Activated CD4-positive, alpha-beta memory T cell treated with anti-CD3 and anti-CD28 coated beads for 36 hours (primary cell): Measurements from ENCODE around the gene PLEKHS1. TPM values are rescaled to one million over a fixed set of nuclear protein-coding genes. Genes with fewer than 3 reads are reported as not detected.

Experiments
- CTCF ChIA-PET: fragments of 350-600 bp; sonication (Branson Sonifier 250); formaldehyde crosslinking; loops from one replicate; lab custom pipeline; 2021; ENCODE audit warnings: antibody characterized with exemption, inconsistent platforms; lab: Charles Lee
- POLR2A ChIA-PET: fragments of 350-600 bp; sonication (Branson Sonifier 250); formaldehyde crosslinking; loops from one replicate; lab custom pipeline; 2021; ENCODE audit warnings: antibody characterized with exemption; lab: Charles Lee
- DNase-seq: peaks from one replicate; pipeline ENCODE4 v3.0.0-alpha.2; 2020
- H3K27ac Mint-ChIP-seq: one replicate; pipeline ENCODE4 v1.8.0; 2021; ENCODE audit warnings: mixed read lengths
- H3K27me3 Mint-ChIP-seq: one replicate; pipeline ENCODE4 v1.8.0; 2021; ENCODE audit warnings: mixed read lengths
- H3K36me3 Mint-ChIP-seq: one replicate; pipeline ENCODE4 v1.8.0; 2021; ENCODE audit warnings: mixed read lengths
- H3K4me1 Mint-ChIP-seq: one replicate; pipeline ENCODE4 v1.8.0; 2021; ENCODE audit warnings: low read depth, mixed read lengths
- H3K4me3 Mint-ChIP-seq: one replicate; pipeline ENCODE4 v1.8.0; 2021; ENCODE audit warnings: mild to moderate bottlenecking, mixed read lengths
- H3K9me3 Mint-ChIP-seq: one replicate; pipeline ENCODE4 v1.8.0; 2021; ENCODE audit warnings: mixed read lengths
- intact Hi-C: fragments of 100-400 bp; cut with micrococcal nuclease; formaldehyde crosslinking; loops from one replicate; pipeline ENCODE4 v1.15.1; 2023
- total RNA-seq, 2 experiments: library from RNA; stranded (reverse); gene quantifications; one replicate each; pipeline ENCODE4 v1.2.3, GENCODE V29; 2021

PLEKHS1 gene
- total RNA-seq, 2 experiments from 2014 or later: not detected

- Mint-ChIP-seq H3K9me3 (no peaks in the 10 kb centered on the region), H3K27ac (no peak overlapping the region), H3K4me3 (no peak overlapping the region), H3K36me3 (no peaks in the 10 kb centered on the region), H3K27me3 (peaks cover 12% of the 10 kb centered on the region), H3K4me1 (no peaks in the 10 kb centered on the region)
- POLR2A ChIA-PET: no interaction called here
- intact Hi-C loops: no loop called here
- DNase-seq: no peak
- CTCF ChIA-PET: no interaction called here
Observed at GRCh38 chr10:113745374-113745773, 6.1 kb upstream of the PLEKHS1 start.

GRCh38 chr10:113746217-113746957 lies 5.1 kb upstream of the PLEKHS1 start:
- no peaks in the 10 kb centered on the region for H3K9me3 Mint-ChIP-seq

GRCh38 chr10:113752553-113752952 lies 1.1 kb downstream of the PLEKHS1 start:
- Mint-ChIP-seq H3K36me3 (no peaks in the 10 kb centered on the region), H3K9me3 (no peaks in the 10 kb centered on the region), H3K4me1 (no peaks in the 10 kb centered on the region), H3K27ac (no peak overlapping the region), H3K4me3 (no peak overlapping the region), H3K27me3 (peaks cover 15% of the 10 kb centered on the region)
- CTCF ChIA-PET: no interaction called here
- intact Hi-C loops: no loop called here
- no peak for DNase-seq
- POLR2A ChIA-PET: no interaction called here

More at GRCh38 chr10:113746217-113746957, 5.1 kb upstream of the PLEKHS1 start:
- H3K27me3 Mint-ChIP-seq: peaks cover 12% of the 10 kb centered on the region
- no peak for DNase-seq
- ChIA-PET CTCF (no interaction called here), POLR2A (no interaction called here)
- H3K4me1 Mint-ChIP-seq: no peaks in the 10 kb centered on the region
- no peaks in the 10 kb centered on the region for H3K36me3 Mint-ChIP-seq
- no peak overlapping the region for H3K4me3 Mint-ChIP-seq
- H3K27ac Mint-ChIP-seq: no peak overlapping the region
- intact Hi-C loops: no loop called here

- CTCF ChIA-PET: no interaction called here
- Mint-ChIP-seq H3K9me3 (no peaks in the 10 kb centered on the region), H3K27ac (no peak overlapping the region), H3K4me1 (no peaks in the 10 kb centered on the region), H3K4me3 (no peak overlapping the region), H3K27me3 (peaks cover 15% of the 10 kb centered on the region), H3K36me3 (no peaks in the 10 kb centered on the region)
- no peak for DNase-seq
- POLR2A ChIA-PET: no interaction called here
- intact Hi-C loops: no loop called here
Observed at GRCh38 chr10:113753020-113753692, 1.7 kb downstream of the PLEKHS1 start.

GRCh38 chr10:113754125-113754524 lies 2.6 kb downstream of the PLEKHS1 start:
- H3K27me3 Mint-ChIP-seq: peaks cover 15% of the 10 kb centered on the region
- H3K27ac Mint-ChIP-seq: no peak overlapping the region
- no peaks in the 10 kb centered on the region for H3K36me3 Mint-ChIP-seq
- intact Hi-C loops: no loop called here
- no peak overlapping the region for H3K4me3 Mint-ChIP-seq
- CTCF ChIA-PET: no interaction called here
- no peak for DNase-seq
- no peaks in the 10 kb centered on the region for H3K4me1 Mint-ChIP-seq
- POLR2A ChIA-PET: no interaction called here
- no peaks in the 10 kb centered on the region for H3K9me3 Mint-ChIP-seq

GRCh38 chr10:113754768-113755167 lies 3.3 kb downstream of the PLEKHS1 start:
- no peak overlapping the region for H3K4me3 Mint-ChIP-seq
- DNase-seq: no peak
- ChIA-PET CTCF (no interaction called here), POLR2A (no interaction called here)
- no peaks in the 10 kb centered on the region for H3K9me3 Mint-ChIP-seq
- no peaks in the 10 kb centered on the region for H3K4me1 Mint-ChIP-seq
- H3K27me3 Mint-ChIP-seq: peaks cover 13% of the 10 kb centered on the region
- intact Hi-C loops: no loop called here
- no peak overlapping the region for H3K27ac Mint-ChIP-seq
- no peaks in the 10 kb centered on the region for H3K36me3 Mint-ChIP-seq

- Mint-ChIP-seq H3K27me3 (peaks cover 12% of the 10 kb centered on the region), H3K27ac (no peak overlapping the region)
- CTCF ChIA-PET: interaction anchor here (0.6 kb wide), 1 partner anchor 1493 kb away, joined by 3 read pairs; no protein-coding TSS in a partner anchor
Observed at GRCh38 chr10:113756940-113757543, 5.6 kb downstream of the PLEKHS1 start.

GRCh38 chr10:113762083-113762482 lies 10.6 kb downstream of the PLEKHS1 start:
- Mint-ChIP-seq H3K4me1 (no peaks in the 10 kb centered on the region), H3K36me3 (no peaks in the 10 kb centered on the region), H3K27ac (no peak overlapping the region), H3K4me3 (no peak overlapping the region), H3K9me3 (peaks cover 9% of the 10 kb centered on the region), H3K27me3 (peaks cover 5% of the 10 kb centered on the region)
- CTCF ChIA-PET: no interaction called here
- no peak for DNase-seq
- POLR2A ChIA-PET: no interaction called here
- intact Hi-C loops: no loop called here

More at GRCh38 chr10:113756940-113757543, 5.6 kb downstream of the PLEKHS1 start:
- Mint-ChIP-seq H3K36me3 (no peaks in the 10 kb centered on the region), H3K4me1 (no peaks in the 10 kb centered on the region), H3K4me3 (no peak overlapping the region), H3K9me3 (no peaks in the 10 kb centered on the region)
- intact Hi-C loops: no loop called here
- DNase-seq: no peak
- POLR2A ChIA-PET: no interaction called here

GRCh38 chr10:113764582-113764981 lies 13.1 kb downstream of the PLEKHS1 start:
- POLR2A ChIA-PET: no interaction called here

GRCh38 chr10:113765910-113766309 lies 14.4 kb downstream of the PLEKHS1 start:
- Mint-ChIP-seq H3K27ac (no peak overlapping the region), H3K27me3 (peaks cover 27% of the 10 kb centered on the region), H3K4me1 (no peaks in the 10 kb centered on the region), H3K36me3 (no peaks in the 10 kb centered on the region), H3K9me3 (peaks cover 9% of the 10 kb centered on the region), H3K4me3 (no peak overlapping the region)
- CTCF ChIA-PET: interaction anchor here (1.9 kb wide), 1 partner anchor 33 kb away, joined by 6 read pairs; no protein-coding TSS in a partner anchor
- POLR2A ChIA-PET: no interaction called here
- intact Hi-C loops: no loop called here
- no peak for DNase-seq

More at GRCh38 chr10:113764582-113764981, 13.1 kb downstream of the PLEKHS1 start:
- intact Hi-C loops: no loop called here
- no peaks in the 10 kb centered on the region for H3K4me1 Mint-ChIP-seq
- H3K36me3 Mint-ChIP-seq: no peaks in the 10 kb centered on the region
- H3K9me3 Mint-ChIP-seq: peaks cover 9% of the 10 kb centered on the region
- CTCF ChIA-PET: no interaction called here
- no peak overlapping the region for H3K27ac Mint-ChIP-seq
- no peak for DNase-seq
- peaks cover 19% of the 10 kb centered on the region for H3K27me3 Mint-ChIP-seq
- H3K4me3 Mint-ChIP-seq: no peak overlapping the region

- Mint-ChIP-seq H3K36me3 (no peaks in the 10 kb centered on the region), H3K4me1 (no peaks in the 10 kb centered on the region), H3K27ac (no peak overlapping the region), H3K9me3 (peaks cover 9% of the 10 kb centered on the region), H3K27me3 (peaks cover 30% of the 10 kb centered on the region), H3K4me3 (no peak overlapping the region)
- CTCF ChIA-PET: no interaction called here
- intact Hi-C loops: no loop called here
- POLR2A ChIA-PET: no interaction called here
- DNase-seq: no peak
Observed at GRCh38 chr10:113767222-113767621, 15.7 kb downstream of the PLEKHS1 start.

GRCh38 chr10:113770346-113770745 lies 18.9 kb downstream of the PLEKHS1 start:
- intact Hi-C loops: no loop called here
- Mint-ChIP-seq H3K27me3 (peaks cover 28% of the 10 kb centered on the region), H3K36me3 (no peaks in the 10 kb centered on the region), H3K9me3 (no peaks in the 10 kb centered on the region), H3K4me1 (no peaks in the 10 kb centered on the region), H3K27ac (no peak overlapping the region), H3K4me3 (no peak overlapping the region)
- DNase-seq: no peak
- POLR2A ChIA-PET: no interaction called here
- CTCF ChIA-PET: no interaction called here
